HG03521 (cell line): ENCODE measurements around the gene C5orf24.
A peak's percentile ranks its signal among the peaks of the same experiment; 100 is the strongest.
"Not testable (repeated sequence)": the region's sequence is repeated elsewhere in the genome, so short reads cannot be mapped to it uniquely, and the experiment has no call there.

Experiments
- ATAC-seq: cut with Tn5 transposase; IDR thresholded peaks from one replicate; pipeline ENCODE4 v1.9.1; 2021; ENCODE audit warnings: mild to moderate bottlenecking, moderate library complexity; ENCODE audit not compliant: unreplicated experiment

C5orf24 gene

GRCh38 chr5:134845852-134846640, at the start of gene C5orf24:
Gene C5orf24 (plus strand): TSS chr5:134845968. CDS start chr5:134854901, 8,933 bp downstream.
- ATAC-seq = peak; percentile 91

- ATAC-seq = no peak
These were observed 47.3 kb upstream of the C5orf24 start for GRCh38 chr5:134798468-134798867.

- no peak for ATAC-seq
These were observed 41.9 kb upstream of the C5orf24 start for GRCh38 chr5:134803821-134804220.

- ATAC-seq = no peak
These were observed 32.4 kb upstream of the C5orf24 start for GRCh38 chr5:134813407-134813806.

GRCh38 chr5:134813827-134814226, 31.9 kb upstream of the C5orf24 start:
- no peak for ATAC-seq

- no peak for ATAC-seq
These were observed 28.8 kb upstream of the C5orf24 start for GRCh38 chr5:134817006-134817405.

- no peak for ATAC-seq
These were observed 27.0 kb upstream of the C5orf24 start for GRCh38 chr5:134818776-134819175.

- no peak for ATAC-seq
These were observed 26.3 kb upstream of the C5orf24 start for GRCh38 chr5:134819407-134819963.

GRCh38 chr5:134821841-134822240, 23.9 kb upstream of the C5orf24 start:
- no peak for ATAC-seq

- ATAC-seq = no peak
These were observed 21.1 kb upstream of the C5orf24 start for GRCh38 chr5:134824681-134825080.

- no peak for ATAC-seq
These were observed 20.6 kb upstream of the C5orf24 start for GRCh38 chr5:134825212-134825611.

- no peak for ATAC-seq
These were observed 12.3 kb upstream of the C5orf24 start for GRCh38 chr5:134833340-134834032.

GRCh38 chr5:134835623-134836022, 10.1 kb upstream of the C5orf24 start:
- no peak for ATAC-seq

- no peak for ATAC-seq
These were observed 8.1 kb upstream of the C5orf24 start for GRCh38 chr5:134837530-134838181.

- ATAC-seq = not testable (repeated sequence)
These were observed 7.4 kb upstream of the C5orf24 start for GRCh38 chr5:134838361-134838760.

GRCh38 chr5:134840811-134841210, 5.0 kb upstream of the C5orf24 start:
- no peak for ATAC-seq

- ATAC-seq = no peak
These were observed 1.5 kb upstream of the C5orf24 start for GRCh38 chr5:134844252-134844651.

- ATAC-seq = no peak
These were observed 375 bp upstream of the C5orf24 start for GRCh38 chr5:134845335-134845851.

- peak; percentile 0 for ATAC-seq
These were observed 833 bp downstream of the C5orf24 start for GRCh38 chr5:134846641-134846960.

GRCh38 chr5:134849434-134849933, 3.7 kb downstream of the C5orf24 start:
- not testable (repeated sequence) for ATAC-seq

GRCh38 chr5:134851307-134851923, 5.6 kb downstream of the C5orf24 start:
- no peak for ATAC-seq
